ENCODE measurements around the gene APBB2. TPM values are rescaled to one million over a fixed set of nuclear protein-coding genes. Genes with fewer than 3 reads are reported as not detected.

Gene APBB2
- total RNA-seq, 2 donors from 2014 or later, result 56.1 to 64.8 TPM

DNA sequence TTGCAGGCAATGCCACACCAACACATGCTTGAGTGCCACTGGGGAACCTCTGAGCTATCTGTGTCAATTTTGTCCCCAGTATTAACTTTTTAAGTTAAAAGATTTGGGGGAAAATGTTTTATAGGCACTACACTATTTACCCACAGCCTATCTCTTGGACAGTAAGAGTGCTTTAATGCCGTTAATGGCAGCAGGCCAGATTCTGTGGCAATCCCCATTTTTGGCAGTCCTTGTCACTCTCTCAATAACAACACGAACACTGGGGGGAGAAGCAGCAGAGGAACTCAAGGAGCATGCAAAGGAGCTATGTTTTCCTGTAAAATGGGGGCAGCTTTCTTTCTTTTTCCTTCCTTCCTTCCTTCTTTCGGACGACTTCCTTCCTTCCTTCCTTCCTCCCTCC is 296.0 kb downstream of the APBB2 start:
- Mint-ChIP-seq H3K36me3 (ENCODE audit: low read depth) (peaks cover 35% of the 10 kb centered on the region), H3K27ac (no peak overlapping the region), H3K4me1 (peaks cover 3% of the 10 kb centered on the region), H3K27me3 (ENCODE audit: insufficient read depth) (no peaks in the 10 kb centered on the region), H3K4me3 (no peak overlapping the region), H3K9me3 (peaks cover 5% of the 10 kb centered on the region)
- Histone ChIP-seq H3K27ac (ENCODE audit: low read depth, low read length) (no peak overlapping the region), H3K27me3 (ENCODE audit: control insufficient read depth, insufficient read depth, low read length, poor library complexity, severe bottlenecking) (no peaks in the 10 kb centered on the region), H3K4me1 (ENCODE audit: control insufficient read depth, insufficient read depth, low read length) (no peaks in the 10 kb centered on the region), H3K4me3 (ENCODE audit: low read length) (no peak overlapping the region), H3K9ac (ENCODE audit: extremely low read depth, low read length, poor library complexity, severe bottlenecking) (no peak overlapping the region), H3K36me3 (ENCODE audit: control insufficient read depth, insufficient read depth, low read length) (no peaks in the 10 kb centered on the region), H3K9me3 (ENCODE audit: control insufficient read depth, low read length) (peaks cover 6% of the 10 kb centered on the region)
- no peak for DNase-seq
- WGBS, 2 experiments (ENCODE audit: insufficient coverage in 1 of 2, insufficient read length in 1 of 2), result 90 to 92% methylated on average over 2 to 4 of the region's 4 CpGs
- TF ChIP-seq, protein P1, sequence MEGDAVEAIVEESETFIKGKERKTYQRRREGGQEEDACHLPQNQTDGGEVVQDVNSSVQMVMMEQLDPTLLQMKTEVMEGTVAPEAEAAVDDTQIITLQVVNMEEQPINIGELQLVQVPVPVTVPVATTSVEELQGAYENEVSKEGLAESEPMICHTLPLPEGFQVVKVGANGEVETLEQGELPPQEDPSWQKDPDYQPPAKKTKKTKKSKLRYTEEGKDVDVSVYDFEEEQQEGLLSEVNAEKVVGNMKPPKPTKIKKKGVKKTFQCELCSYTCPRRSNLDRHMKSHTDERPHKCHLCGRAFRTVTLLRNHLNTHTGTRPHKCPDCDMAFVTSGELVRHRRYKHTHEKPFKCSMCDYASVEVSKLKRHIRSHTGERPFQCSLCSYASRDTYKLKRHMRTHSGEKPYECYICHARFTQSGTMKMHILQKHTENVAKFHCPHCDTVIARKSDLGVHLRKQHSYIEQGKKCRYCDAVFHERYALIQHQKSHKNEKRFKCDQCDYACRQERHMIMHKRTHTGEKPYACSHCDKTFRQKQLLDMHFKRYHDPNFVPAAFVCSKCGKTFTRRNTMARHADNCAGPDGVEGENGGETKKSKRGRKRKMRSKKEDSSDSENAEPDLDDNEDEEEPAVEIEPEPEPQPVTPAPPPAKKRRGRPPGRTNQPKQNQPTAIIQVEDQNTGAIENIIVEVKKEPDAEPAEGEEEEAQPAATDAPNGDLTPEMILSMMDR (conservative IDR thresholded peaks at IDR 0.05), result no peak

GRCh38 chr4:40916880-40917279 is 297.5 kb downstream of the APBB2 start:
- Histone ChIP-seq H3K4me1 (ENCODE audit: control insufficient read depth, insufficient read depth, low read length) (no peaks in the 10 kb centered on the region), H3K27me3 (ENCODE audit: control insufficient read depth, insufficient read depth, low read length, poor library complexity, severe bottlenecking) (no peaks in the 10 kb centered on the region), H3K9me3 (ENCODE audit: control insufficient read depth, low read length) (peaks cover 6% of the 10 kb centered on the region), H3K9ac (ENCODE audit: extremely low read depth, low read length, poor library complexity, severe bottlenecking) (no peak overlapping the region), H3K36me3 (ENCODE audit: control insufficient read depth, insufficient read depth, low read length) (no peaks in the 10 kb centered on the region), H3K27ac (ENCODE audit: low read depth, low read length) (no peak overlapping the region), H3K4me3 (ENCODE audit: low read length) (no peak overlapping the region)
- 78% methylated on average over 5 of the region's 5 CpGs; no CpG with 5 or more reads in 1 of the 2 experiments for WGBS, 2 experiments (ENCODE audit: insufficient coverage in 1 of 2, insufficient read length in 1 of 2)
- DNase-seq, result peak; percentile 92
- TF ChIP-seq, protein P1 (conservative IDR thresholded peaks at IDR 0.05), result peak; percentile 75
- H3K4me3 Mint-ChIP-seq, result no peak overlapping the region
- no peaks in the 10 kb centered on the region for H3K27me3 Mint-ChIP-seq (ENCODE audit: insufficient read depth)
- H3K27ac Mint-ChIP-seq, result no peak overlapping the region
- peaks cover 5% of the 10 kb centered on the region for H3K9me3 Mint-ChIP-seq
- H3K4me1 Mint-ChIP-seq, result peaks cover 3% of the 10 kb centered on the region
- H3K36me3 Mint-ChIP-seq (ENCODE audit: low read depth), result peaks cover 38% of the 10 kb centered on the region

GRCh38 chr4:40916218-40916555 is 298.2 kb downstream of the APBB2 start:
- Histone ChIP-seq H3K27ac (ENCODE audit: low read depth, low read length) (no peak overlapping the region), H3K4me1 (ENCODE audit: control insufficient read depth, insufficient read depth, low read length) (no peaks in the 10 kb centered on the region), H3K9ac (ENCODE audit: extremely low read depth, low read length, poor library complexity, severe bottlenecking) (no peak overlapping the region), H3K36me3 (ENCODE audit: control insufficient read depth, insufficient read depth, low read length) (no peaks in the 10 kb centered on the region), H3K27me3 (ENCODE audit: control insufficient read depth, insufficient read depth, low read length, poor library complexity, severe bottlenecking) (no peaks in the 10 kb centered on the region), H3K9me3 (ENCODE audit: control insufficient read depth, low read length) (peaks cover 6% of the 10 kb centered on the region), H3K4me3 (ENCODE audit: low read length) (no peak overlapping the region)
- peaks cover 37% of the 10 kb centered on the region for H3K36me3 Mint-ChIP-seq (ENCODE audit: low read depth)
- H3K4me1 Mint-ChIP-seq, result peaks cover 3% of the 10 kb centered on the region
- peaks cover 5% of the 10 kb centered on the region for H3K9me3 Mint-ChIP-seq
- DNase-seq, result no peak
- no peak overlapping the region for H3K27ac Mint-ChIP-seq
- TF ChIP-seq, protein P1 (conservative IDR thresholded peaks at IDR 0.05), result no peak
- H3K27me3 Mint-ChIP-seq (ENCODE audit: insufficient read depth), result no peaks in the 10 kb centered on the region
- H3K4me3 Mint-ChIP-seq, result no peak overlapping the region
- 94 to 96% methylated on average over 2 of the region's 2 CpGs for WGBS, 2 experiments (ENCODE audit: insufficient coverage in 1 of 2, insufficient read length in 1 of 2)

Measured in endodermal cell (in vitro differentiated cells).